GM12878 (cell line): Measurements from ENCODE around the gene MPRIP. TPM values are rescaled to one million over a fixed set of nuclear protein-coding genes. Genes with fewer than 3 reads are reported as not detected.

Source experiments
- ATAC-seq: fragments of 200-7000 bp; cut with Tn5 transposase; 3 replicates; pipeline ENCODE4 v1.9.1; 2020; ENCODE audit warnings: mild to moderate bottlenecking, moderate library complexity
- BruUV-seq: library from RNA; stranded (reverse); fragments of 400-500 nt; replicated peaks from 2 replicates; lab custom pipeline; 2021; lab: Mats Ljungman, UMichigan
- CTCF ChIA-PET: fragments of 300-600 bp; sonication (Branson Sonifier 250); formaldehyde crosslinking; extraction: SDS; loops from one replicate; lab custom pipeline; 2021; ENCODE audit warnings: inconsistent platforms; lab: Yijun Ruan, JAX
- POLR2A ChIA-PET: fragments of 350-600 bp; formaldehyde crosslinking; extraction: SDS; loops from one replicate; lab custom pipeline; 2021; ENCODE audit warnings: inconsistent platforms; lab: Charles Lee
- RAD21 ChIA-PET: fragments of 300-600 bp; sonication (Branson Sonifier 250); formaldehyde crosslinking; loops from one replicate; lab custom pipeline; 2023; ENCODE audit warnings: antibody characterized with exemption; ENCODE audit not compliant: unreplicated experiment; lab: Charles Lee
- SMC1A ChIA-PET: fragments of 300-600 bp; sonication (Branson Sonifier 250); formaldehyde crosslinking; loops from one replicate; lab custom pipeline; 2023; ENCODE audit not compliant: unreplicated experiment, uncharacterized antibody; lab: Charles Lee
- DNase-seq: peaks from one replicate; pipeline ENCODE4 v3.0.0-alpha.2; 2011; ENCODE audit warnings: low read depth, low spot score
- FAIRE-seq: peaks from 3 replicates; lab custom pipeline; 2011; peaks lifted over from hg19 to GRCh38; lab: Jason Lieb, UNC
- H2AFZ ChIP-seq: 2 replicates; pipeline ENCODE4 v1.6.0; 2011; ENCODE audit warnings: low read depth, low read length, control low read depth; ENCODE audit not compliant: control insufficient read depth
- H3K27ac ChIP-seq: 2 replicates; pipeline ENCODE4 v1.5.1; 2011; ENCODE audit warnings: control low read depth; ENCODE audit not compliant: control insufficient read depth, insufficient read depth
- H3K27me3 ChIP-seq, 2 experiments: replicated peaks in 1 of 2; 2 replicates each; pipeline versions ENCODE4 v1.6.0 to v1.6.1; 2011; ENCODE audit warnings: low read length in 1 of 2; ENCODE audit not compliant: control insufficient read depth in 2 of 2, insufficient read depth in 2 of 2
- H3K36me3 ChIP-seq, 2 experiments: 2 replicates each; pipeline ENCODE4 v1.5.1; 2011; ENCODE audit warnings: low read length in 1 of 2; ENCODE audit not compliant: control insufficient read depth in 2 of 2, insufficient read depth in 2 of 2
- H3K4me1 ChIP-seq: 2 replicates; pipeline ENCODE4 v1.6.1; 2011; ENCODE audit warnings: mild to moderate bottlenecking, low read length, moderate library complexity, mixed read lengths; ENCODE audit not compliant: control insufficient read depth, insufficient read depth
- H3K4me2 ChIP-seq: 2 replicates; pipeline ENCODE4 v1.6.0; 2011; ENCODE audit warnings: control low read depth; ENCODE audit not compliant: control insufficient read depth, insufficient read depth
- H3K4me3 ChIP-seq: fragments of 200-600 bp; sonication (generic); 2 replicates; pipeline ENCODE4 v1.5.1; 2016
- H3K79me2 ChIP-seq: 2 replicates; pipeline ENCODE4 v1.6.0; 2011; ENCODE audit warnings: low read length; ENCODE audit not compliant: control insufficient read depth, insufficient read depth
- H3K9ac ChIP-seq: 2 replicates; pipeline ENCODE4 v1.8.0; 2011; ENCODE audit warnings: low read length, control low read depth, mixed read lengths; ENCODE audit not compliant: control insufficient read depth, insufficient read depth
- H3K9me3 ChIP-seq: replicated peaks from 3 replicates; pipeline ENCODE4 v1.5.1; 2011; ENCODE audit warnings: mild to moderate bottlenecking, low read length; ENCODE audit not compliant: control insufficient read depth, insufficient read depth
- H4K20me1 ChIP-seq: 2 replicates; pipeline ENCODE4 v1.6.0; 2011; ENCODE audit not compliant: control insufficient read depth, insufficient read depth
- ATF7 ChIP-seq: fragments of 450-650 bp; IDR thresholded peaks from 2 replicates; pipeline ENCODE4 v1.6.1; 2016; ENCODE audit warnings: low read depth, mild to moderate bottlenecking
- BRCA1 ChIP-seq: IDR thresholded peaks from 2 replicates; pipeline ENCODE4 v1.6.1; 2011; ENCODE audit warnings: low read depth, low read length, improper control_type of control experiment
- EP300 ChIP-seq, 2 experiments: fragments of 150-350 bp in 1 of 2; IDR thresholded peaks; 2 replicates each; pipeline ENCODE4 v1.6.1; 2011 to 2012; ENCODE audit warnings: low read depth in 2 of 2, low read length in 2 of 2, borderline replicate concordance in 1 of 2, improper control_type of control experiment in 1 of 2, inconsistent platforms in 1 of 2; ENCODE audit not compliant: control insufficient read depth in 1 of 2
- IRF3 ChIP-seq: fragments of 450-650 bp; IDR thresholded peaks from 2 replicates; pipeline ENCODE4 v1.6.1; 2014; ENCODE audit warnings: mild to moderate bottlenecking
- IRF4 ChIP-seq: IDR thresholded peaks from 2 replicates; pipeline ENCODE4 v1.6.1; 2011; ENCODE audit warnings: low read depth, low read length
- JUND ChIP-seq: IDR thresholded peaks from 2 replicates; pipeline ENCODE4 v1.6.1; 2012; ENCODE audit warnings: low read depth, mild to moderate bottlenecking, low read length, improper control_type of control experiment, moderate library complexity
- KDM1A ChIP-seq: fragments of 200-600 bp; sonication (generic); IDR thresholded peaks from 2 replicates; pipeline ENCODE4 v1.6.1; 2016; ENCODE audit warnings: borderline replicate concordance
- MAX ChIP-seq: IDR thresholded peaks from 2 replicates; pipeline ENCODE4 v1.6.1; 2012; ENCODE audit warnings: low read depth, low read length, improper control_type of control experiment
- NRF1 ChIP-seq: conservative IDR thresholded peaks from 2 replicates; pipeline ENCODE4 v1.6.1; 2011; ENCODE audit warnings: mild to moderate bottlenecking, low read depth, low read length, improper control_type of control experiment
- PBX3 ChIP-seq: IDR thresholded peaks from 2 replicates; pipeline ENCODE4 v1.6.1; 2011; ENCODE audit warnings: mild to moderate bottlenecking, low read depth, low read length, moderate library complexity; ENCODE audit not compliant: insufficient replicate concordance
- PKNOX1 ChIP-seq: fragments of 450-650 bp; IDR thresholded peaks from 2 replicates; pipeline ENCODE4 v1.6.1; 2016; ENCODE audit warnings: mild to moderate bottlenecking
- RAD51 ChIP-seq: fragments of 450-650 bp; IDR thresholded peaks from 2 replicates; pipeline ENCODE4 v1.6.1; 2016; ENCODE audit warnings: moderate library complexity, mild to moderate bottlenecking, inconsistent platforms
- RFX5 ChIP-seq: IDR thresholded peaks from 2 replicates; pipeline ENCODE4 v1.6.1; 2011; ENCODE audit warnings: low read depth, low read length, improper control_type of control experiment
- RUNX3 ChIP-seq: IDR thresholded peaks from 2 replicates; pipeline ENCODE4 v1.6.1; 2012; ENCODE audit warnings: low read length, inconsistent platforms
- SRF ChIP-seq, 2 experiments: IDR thresholded peaks; 2 replicates each; pipeline ENCODE4 v1.6.1; 2011; ENCODE audit warnings: low read depth in 2 of 2, low read length in 2 of 2, mild to moderate bottlenecking in 1 of 2, moderate library complexity in 1 of 2
- STAT3 ChIP-seq: IDR thresholded peaks from 2 replicates; pipeline ENCODE4 v1.6.1; 2011; ENCODE audit warnings: low read depth, low read length, improper control_type of control experiment
- TAF1 ChIP-seq: IDR thresholded peaks from 2 replicates; pipeline ENCODE4 v1.6.1; 2011; ENCODE audit warnings: mild to moderate bottlenecking, low read depth, low read length, borderline replicate concordance
- TARDBP ChIP-seq: IDR thresholded peaks from 2 replicates; pipeline ENCODE4 v1.6.1; 2016; ENCODE audit warnings: borderline replicate concordance
- YY1 ChIP-seq: IDR thresholded peaks from 2 replicates; pipeline ENCODE4 v1.6.1; 2011; ENCODE audit warnings: low read depth, mild to moderate bottlenecking, low read length
- ZNF622 ChIP-seq: fragments of 450-650 bp; IDR thresholded peaks from 2 replicates; pipeline ENCODE4 v1.6.1; 2017; ENCODE audit warnings: mild to moderate bottlenecking, inconsistent platforms
- ZSCAN29 ChIP-seq: fragments of 450-650 bp; IDR thresholded peaks from 2 replicates; pipeline ENCODE4 v1.6.1; 2017; ENCODE audit warnings: mild to moderate bottlenecking, moderate library complexity
- WGBS: methylation state at CpG from one replicate; pipeline ENCODE4 v1.1.6; 2016; ENCODE audit warnings: low lambda C conversion rate; ENCODE audit not compliant: insufficient replicate concordance, insufficient coverage; ENCODE audit errors: missing lambda C conversion rate; 5-methylcytosine and 5-hydroxymethylcytosine counted together
- in situ Hi-C: fragments of 300-500 bp; cut with MboI; formaldehyde crosslinking; loops from 9 replicates; pipeline ENCODE4 v1.14.3; 2018; ENCODE audit warnings: mixed read lengths
- intact Hi-C: fragments of 100-400 bp; cut with micrococcal nuclease; formaldehyde crosslinking; loops from one replicate; pipeline ENCODE4 v1.14.2; 2022; ENCODE audit not compliant: unreplicated experiment
- polyA plus RNA-seq, 11 experiments: library from polyadenylated mRNA; depleted of rRNA in 4 of 11; unstranded in 6 of 11; stranded (reverse) in 5 of 11; fragments of >200 nt; fragmentation: Nextera tagmentation in 4 of 11; fragmentation: Illumina TruSeq in 1 of 11; extraction: Ambion mirVana in 4 of 11; extraction: Trizol in 1 of 11; gene quantifications; 1 replicate in 1 of 11; 2 replicates in 10 of 11; pipeline versions ENCODE4 v1.2.1 to v1.2.3, GENCODE V29; 2011 to 2016; ENCODE audit warnings: inconsistent platforms in 2 of 11, missing spikeins in 2 of 11, low read depth in 1 of 11
- total RNA-seq, 4 experiments: library from RNA; depleted of rRNA in 3 of 4; stranded (reverse); fragments of >200 nt in 3 of 4; fragmentation: Illumina TruSeq in 1 of 4; extraction: Trizol in 1 of 4; gene quantifications; 2 replicates each; pipeline versions ENCODE4 v1.2.1 to v1.2.3, GENCODE V29; 2013 to 2021

The MPRIP gene
- total and polyA plus RNA-seq, 10 of the 15 experiments (the other 5 are each of a cell fraction or from before 2014, with no cell fraction given), result 16.5 to 168 (median 71.7) TPM

GRCh38 chr17:17206124-17206912, 164.1 kb downstream of the MPRIP start, which contains the start of gene PLD6:
Gene PLD6 (minus strand): TSS chr17:17206333. CDS start chr17:17206286, 47 bp downstream.
- Histone ChIP-seq H3K4me1 (peaks cover 9% of the 10 kb centered on the region; the same call in 1 of the 2 replicates), H3K79me2 (peaks cover 32% of the 10 kb centered on the region), H3K9ac (peak within 1 kb of the TSS; percentile 81), H3K27ac (peak within 1 kb of the TSS; percentile 58), H2AFZ (peak within 1 kb of the TSS; percentile 80), H3K9me3 (no peaks in the 10 kb centered on the region), H4K20me1 (no peaks in the 10 kb centered on the region), H3K36me3 (peaks cover 2 to 7% of the 10 kb centered on the region in 2 experiments), H3K4me3 (peak within 1 kb of the TSS; percentile 74), H3K27me3 (no peaks in the 10 kb centered on the region), H3K4me2 (peak within 1 kb of the TSS; percentile 99)
- POLR2A ChIA-PET, result interaction anchor here (1.0 to 1.1 kb wide), 2 partner anchors 15 to 25 kb away, joined by 3 to 4 read pairs; no protein-coding TSS in a partner anchor
- ATAC-seq, result peak; percentile 83
- intact Hi-C loops (loop anchor here (1.0 to 10.0 kb wide), 3 partner anchors 31 to 202 kb away; partner anchors contain the start of genes FLCN and NT5M), in situ Hi-C loops (no loop called here)
- BruUV-seq, result no TSS peak
- WGBS, result 13% methylated on average over 59 of the region's 78 CpGs
- RAD21 ChIA-PET, result interaction anchor here (1.2 kb wide), 1 partner anchor 41 kb away, joined by 4 read pairs; no protein-coding TSS in a partner anchor
- DNase-seq, result peak; percentile 72
- SMC1A ChIA-PET, result no interaction called here
- CTCF ChIA-PET, result interaction anchor here (1.4 to 1.5 kb wide), 2 partner anchors 11 to 16 kb away, joined by 3 read pairs; no protein-coding TSS in a partner anchor
- FAIRE-seq, result peak; percentile 96
- 0 out of 2 replicates have a peak, but pooled peaks have one; percentile 27 for TF ChIP-seq IRF4
- 0 out of 2 replicates have a peak, but pooled peaks have one; percentile 9 for TF ChIP-seq ZSCAN29
- no peak for TF ChIP-seq BRCA1
- TF ChIP-seq SRF (IDR thresholded peaks at IDR 0.05; ENCODE audit: low read depth in 2 of 2, low read length in 2 of 2), result no peak
- peak; percentile 33; the same call in 1 of the 2 replicates for TF ChIP-seq NRF1
- no peak for TF ChIP-seq TARDBP
- peak; percentile 85 for TF ChIP-seq RAD51
- TF ChIP-seq YY1, result peak; percentile 69
- TF ChIP-seq STAT3, result no peak
- peak; percentile 75 for TF ChIP-seq RUNX3
- TF ChIP-seq ZNF622, result no peak
- TF ChIP-seq JUND, result no peak
- no peak for TF ChIP-seq RFX5
- no peak for TF ChIP-seq PBX3
- peak; percentile 99 for TF ChIP-seq MAX
- TF ChIP-seq KDM1A, result no peak
- no peak for TF ChIP-seq ATF7
- no peak for TF ChIP-seq EP300 (IDR thresholded peaks at IDR 0.05; ENCODE audit: borderline replicate concordance in 1 of 2, control insufficient read depth in 1 of 2, low read depth in 2 of 2, low read length in 2 of 2)
- TF ChIP-seq TAF1, result peak; percentile 43; the same call in 1 of the 2 replicates
- TF ChIP-seq IRF3, result no peak
- peak; percentile 60; the same call in 1 of the 2 replicates for TF ChIP-seq PKNOX1
